Measurements from ENCODE around the gene ZNF43.

GRCh38 chr19:21843081-21843480 lies 7.1 kb upstream of the ZNF43 start:
- TF ChIP-seq CTCF (IDR thresholded peaks at IDR 0.05) = no peak
- no peak for TF ChIP-seq POLR2A (IDR thresholded peaks at IDR 0.05)
